LNCAP (cell line): ENCODE measurements around the gene GIMAP6.

Experiments used
- TF ChIP-seq, protein P1 (sequence below): fragments of 450-650 bp; IDR thresholded peaks from 2 replicates; pipeline ENCODE4 v1.5.1; 2017; ENCODE audit warnings: mild to moderate bottlenecking

The GIMAP6 gene

DNA sequence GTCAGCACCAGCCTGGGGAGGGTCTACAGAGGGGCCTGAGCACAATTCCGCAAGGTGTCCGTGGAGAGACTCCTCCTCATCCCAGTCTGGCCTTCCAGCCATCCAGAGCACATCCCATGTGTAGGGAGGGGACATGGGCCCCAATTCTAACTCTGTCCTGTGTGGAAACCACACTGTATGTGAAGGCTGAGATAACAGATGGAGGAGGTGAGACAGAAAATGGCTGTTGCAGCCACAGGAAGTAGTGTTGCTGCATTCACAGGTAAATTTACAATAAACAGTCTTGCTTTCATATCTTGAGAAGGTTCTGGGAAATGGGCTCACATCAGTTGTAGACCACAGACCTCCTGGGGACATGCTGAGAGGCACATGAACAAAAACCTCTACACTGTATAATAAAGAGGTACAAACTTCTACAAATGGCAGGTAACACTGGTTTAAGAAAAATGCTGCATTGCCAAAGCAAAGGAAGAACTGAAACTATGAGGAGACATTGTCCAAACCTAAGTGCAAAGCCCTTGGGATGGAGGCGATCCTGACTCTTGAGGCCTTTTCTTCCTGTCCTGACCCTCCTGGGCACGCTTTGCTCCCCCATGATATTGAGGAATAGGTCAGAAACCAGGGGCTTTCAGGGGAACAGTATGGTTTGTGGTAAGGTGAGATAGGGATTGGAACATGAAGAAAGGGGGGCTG lies 31.8 kb upstream of the GIMAP6 start:
- TF ChIP-seq, protein P1, sequence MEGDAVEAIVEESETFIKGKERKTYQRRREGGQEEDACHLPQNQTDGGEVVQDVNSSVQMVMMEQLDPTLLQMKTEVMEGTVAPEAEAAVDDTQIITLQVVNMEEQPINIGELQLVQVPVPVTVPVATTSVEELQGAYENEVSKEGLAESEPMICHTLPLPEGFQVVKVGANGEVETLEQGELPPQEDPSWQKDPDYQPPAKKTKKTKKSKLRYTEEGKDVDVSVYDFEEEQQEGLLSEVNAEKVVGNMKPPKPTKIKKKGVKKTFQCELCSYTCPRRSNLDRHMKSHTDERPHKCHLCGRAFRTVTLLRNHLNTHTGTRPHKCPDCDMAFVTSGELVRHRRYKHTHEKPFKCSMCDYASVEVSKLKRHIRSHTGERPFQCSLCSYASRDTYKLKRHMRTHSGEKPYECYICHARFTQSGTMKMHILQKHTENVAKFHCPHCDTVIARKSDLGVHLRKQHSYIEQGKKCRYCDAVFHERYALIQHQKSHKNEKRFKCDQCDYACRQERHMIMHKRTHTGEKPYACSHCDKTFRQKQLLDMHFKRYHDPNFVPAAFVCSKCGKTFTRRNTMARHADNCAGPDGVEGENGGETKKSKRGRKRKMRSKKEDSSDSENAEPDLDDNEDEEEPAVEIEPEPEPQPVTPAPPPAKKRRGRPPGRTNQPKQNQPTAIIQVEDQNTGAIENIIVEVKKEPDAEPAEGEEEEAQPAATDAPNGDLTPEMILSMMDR: no peak

DNA sequence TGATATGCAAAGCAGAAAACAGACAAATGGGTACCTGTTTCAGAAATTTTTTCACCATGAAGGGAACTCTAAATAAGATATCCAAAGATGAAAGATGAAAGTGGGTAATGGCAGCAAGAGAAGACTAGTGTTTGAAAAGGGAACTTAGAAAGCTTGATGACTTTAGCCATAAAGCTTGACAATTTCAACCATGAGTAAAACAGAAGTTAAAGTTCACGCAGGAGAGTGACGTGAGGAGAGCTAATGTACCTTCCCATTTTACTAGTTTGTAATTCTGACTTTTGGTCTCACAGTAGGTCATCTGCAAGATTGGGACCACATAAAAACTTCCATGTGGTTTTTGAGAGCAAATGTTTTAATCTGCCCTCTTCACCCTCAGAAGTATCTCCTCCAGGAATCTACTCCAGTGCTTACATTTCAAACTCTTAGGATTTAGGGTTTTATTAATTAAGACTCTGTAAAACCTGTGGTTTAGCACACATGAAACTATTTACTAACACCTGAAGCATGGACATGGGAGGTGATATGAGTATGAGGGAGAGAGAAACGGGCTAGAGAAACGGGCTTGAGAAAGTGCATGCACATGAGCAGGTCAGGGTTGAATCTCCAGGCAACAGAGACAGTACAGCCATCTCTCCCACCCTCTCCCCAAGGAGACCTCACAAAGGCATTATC lies 28.9 kb upstream of the GIMAP6 start:
- TF ChIP-seq, protein P1: no peak

DNA sequence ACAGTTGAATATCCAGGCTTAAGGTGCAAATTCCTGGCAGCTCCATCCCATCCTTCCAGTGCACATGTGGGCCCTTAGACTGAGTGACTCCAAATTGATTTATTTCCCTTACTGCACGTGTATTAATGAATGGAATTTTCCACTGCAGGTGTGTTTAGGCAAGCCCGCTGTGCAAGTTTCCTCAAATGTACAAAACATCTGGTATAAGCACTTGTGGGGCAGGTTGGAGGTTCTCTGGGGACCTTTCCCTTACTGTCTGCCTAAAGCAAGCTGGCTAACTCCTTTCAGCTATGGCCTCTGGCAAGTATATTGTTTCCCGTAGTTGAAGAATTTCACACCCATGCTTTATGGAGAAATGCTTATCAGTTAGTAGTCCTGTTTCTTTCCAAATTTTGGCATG lies 25.3 kb upstream of the GIMAP6 start:
- TF ChIP-seq, protein P1: no peak

DNA sequence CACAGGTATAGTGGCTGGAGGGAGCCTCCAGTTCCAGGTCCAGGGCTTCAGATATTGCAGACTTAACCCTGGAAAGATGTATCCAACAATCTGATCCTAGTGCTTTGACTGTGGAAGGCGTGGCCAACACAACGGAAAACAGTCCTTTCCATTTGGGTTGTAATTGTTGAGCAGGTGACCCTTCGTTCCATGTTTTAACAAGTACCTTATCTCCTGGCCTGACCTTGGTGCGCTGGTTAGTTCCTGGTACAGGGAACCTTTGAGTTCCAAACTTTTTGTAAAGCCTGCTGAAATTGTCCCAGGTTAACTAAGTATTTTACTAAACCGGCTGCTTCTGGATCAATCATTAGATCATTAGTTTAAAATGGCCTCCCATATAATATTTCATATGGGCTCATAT lies 23.9 kb upstream of the GIMAP6 start:
- TF ChIP-seq, protein P1: no peak

DNA sequence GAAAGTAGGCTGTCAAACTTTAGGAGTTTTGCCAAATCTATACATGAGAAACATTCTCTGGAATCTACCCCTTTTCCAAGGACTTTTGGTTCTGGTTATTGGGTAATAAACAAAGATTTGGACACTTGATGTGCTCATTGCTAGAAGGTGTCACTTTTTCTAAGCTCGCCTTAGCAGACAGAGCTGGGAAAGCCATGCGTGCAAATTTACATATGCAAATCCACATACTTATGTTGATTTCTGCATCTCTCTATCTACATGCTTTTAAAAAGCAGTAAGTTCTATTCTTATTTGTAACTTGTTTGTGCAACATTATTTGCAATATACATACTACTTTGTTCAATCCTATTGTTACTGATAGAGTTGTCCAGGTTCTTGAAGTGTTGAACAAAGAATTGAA lies 22.5 kb upstream of the GIMAP6 start:
- TF ChIP-seq, protein P1: no peak

DNA sequence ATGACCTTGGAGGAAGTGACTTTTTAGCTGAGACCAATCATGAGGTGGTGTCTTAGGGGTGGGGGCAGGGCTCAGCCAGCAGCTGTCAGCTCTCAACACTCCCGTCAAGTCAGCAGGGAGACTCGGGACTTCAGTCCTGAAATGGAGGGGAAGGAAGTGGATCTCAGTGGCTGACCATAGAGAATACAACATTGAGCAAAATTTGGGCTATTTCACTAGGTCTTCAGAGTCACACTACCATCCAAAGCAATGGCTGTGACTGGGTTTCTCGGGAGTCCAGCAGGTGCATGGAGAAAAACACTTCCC lies 16.8 kb upstream of the GIMAP6 start:
- TF ChIP-seq, protein P1: no peak

DNA sequence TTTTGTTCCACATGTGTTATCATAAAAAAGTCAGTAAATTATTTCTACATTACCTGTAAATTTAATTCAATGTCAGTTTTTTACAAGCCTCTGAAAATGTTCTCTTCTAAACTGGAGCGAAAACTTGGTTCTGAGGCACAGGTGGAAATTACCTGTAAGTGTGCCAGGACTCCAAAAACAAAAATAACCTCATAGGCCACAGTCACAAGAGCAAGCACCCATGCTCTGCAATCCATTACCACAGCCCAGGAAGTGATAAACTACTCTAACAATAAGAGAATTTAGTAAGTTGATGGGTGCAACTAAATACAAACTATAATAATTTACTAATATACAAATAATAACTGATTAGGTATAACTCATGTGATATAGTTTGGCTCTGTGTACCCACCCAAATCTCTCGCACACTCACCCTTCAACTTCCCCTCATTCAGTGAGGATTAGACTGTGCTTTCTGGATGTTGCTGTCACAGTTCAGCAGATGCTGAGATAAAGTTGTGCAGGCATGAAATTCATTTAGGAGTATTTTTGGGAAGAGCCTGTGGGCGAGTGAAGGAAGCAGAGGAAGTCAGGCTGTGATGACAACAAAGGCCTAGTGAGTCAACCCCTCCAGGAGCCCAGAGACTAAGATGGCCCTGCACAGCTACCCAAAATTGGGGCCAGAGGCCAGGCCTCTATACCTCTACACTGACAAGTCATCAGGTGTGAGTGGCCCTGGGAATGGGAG lies 16.3 kb upstream of the GIMAP6 start:
- TF ChIP-seq, protein P1: no peak
